Psoas muscle (tissue), 8 donors: ENCODE measurements around the gene PTPRQ. TPM values are rescaled to one million over a fixed set of nuclear protein-coding genes. Genes with fewer than 3 reads are reported as not detected.

Source experiments
- ATAC-seq, 4 donors: fragments of 200-7000 bp; cut with Tn5 transposase; one replicate each; pipeline ENCODE4 v1.9.1; 2020; ENCODE audit warnings: moderate library complexity in 3 of 4, mild to moderate bottlenecking in 2 of 4
- DNase-seq, 2 donors: peaks; one replicate each; pipeline ENCODE4 v3.0.0-alpha.2; 2020
- H3K27ac ChIP-seq: fragments of 200-600 bp; one replicate; pipeline ENCODE4 v1.8.0; 2022
- H3K27me3 ChIP-seq, 3 donors: fragments of 200-600 bp in 1 of 3; one replicate each; pipeline versions ENCODE4 v1.6.1 to v1.8.0; 2013 to 2022; ENCODE audit warnings: low read length in 2 of 3, mild to moderate bottlenecking in 2 of 3, moderate library complexity in 1 of 3; ENCODE audit not compliant: insufficient read depth in 3 of 3
- H3K36me3 ChIP-seq, 2 donors: fragments of 200-600 bp in 1 of 2; one replicate each; pipeline versions ENCODE4 v1.6.1 to v1.8.0; 2013 to 2022; ENCODE audit warnings: low read depth in 1 of 2, mild to moderate bottlenecking in 1 of 2, moderate library complexity in 1 of 2; ENCODE audit not compliant: insufficient read depth in 1 of 2
- H3K4me1 ChIP-seq: fragments of 200-600 bp; one replicate; pipeline ENCODE4 v1.8.0; 2022
- H3K4me3 ChIP-seq: fragments of 200-600 bp; one replicate; pipeline ENCODE4 v1.8.0; 2022; ENCODE audit warnings: mild to moderate bottlenecking
- H3K9me3 ChIP-seq: fragments of 200-600 bp; one replicate; pipeline ENCODE4 v1.8.0; 2022
- CTCF ChIP-seq: fragments of 200-600 bp; IDR thresholded peaks from one replicate; pipeline ENCODE4 v1.8.0; 2022; ENCODE audit warnings: antibody characterized with exemption
- WGBS, 3 donors: extraction: QIAGEN DNeasy Blood & Tissue Kit; methylation state at CpG; one replicate each; pipeline versions ENCODE4 v1.1.6 to v1.1.7; 2013; 5-methylcytosine and 5-hydroxymethylcytosine counted together
- intact Hi-C, 2 donors: fragments of 100-400 bp; cut with DNase I; formaldehyde crosslinking; loops; one replicate each; pipeline versions ENCODE4 v1.11.0 to v1.14.2; 2022
- polyA plus RNA-seq, 3 donors: library from polyadenylated mRNA; stranded (reverse); fragments of 200-250 nt; gene quantifications; one replicate each; pipeline ENCODE4 v1.2.3, GENCODE V29; 2013
- total RNA-seq, 4 donors: library from RNA; stranded (reverse); fragmentation: NEBNext Ultra II Directional in 2 of 4; extraction: Animal tissue kit (Norgen Biotek cat#: 25700) in 2 of 4; gene quantifications; one replicate each; pipeline versions ENCODE4 v1.2.1 to v1.2.4, GENCODE V29; 2021 to 2023
- donor health status: healthy with polysubstance abuse.
- donor health status: DM: no; HTN: no; CAD: no; lungs with moderate emphysema.
- donor health status: Bipolar disorder and iron deficiency.
- donor health status: healthy.
- donor health status: DM: yes; HTN: yes; CAD: no.
- donor health status: DM: no; HTN: no; CAD: no.
- donor health status: DM: no; HTN: no; CAD: no.
- donor health status: DM: yes; HTN: yes; CAD: no.

PTPRQ gene
- total and polyA plus RNA-seq, 7 donors: 0.04 to 1.8 (median 0.91) TPM

GRCh38 chr12:80643961-80644360, 199.9 kb downstream of the PTPRQ start:
- DNase-seq (no peak), ATAC-seq (no peak)
- TF ChIP-seq CTCF: no peak
- Histone ChIP-seq H3K27ac (no peak overlapping the region), H3K36me3 (no peaks in the 10 kb centered on the region), H3K4me3 (no peak overlapping the region), H3K9me3 (no peaks in the 10 kb centered on the region), H3K27me3 (no peaks in the 10 kb centered on the region), H3K4me1 (peaks cover 6% of the 10 kb centered on the region)
- intact Hi-C loops: no loop called here
- WGBS, 3 donors: 46 to 61% (median 49%) methylated on average over 2 of the region's 2 CpGs

- intact Hi-C loops: no loop called here
- WGBS, 3 donors: 23 to 41% (median 25%) methylated on average over 1 of the region's 1 CpG
- peak in 1 of 4 donors; percentile 61 for ATAC-seq
Measured at GRCh38 chr12:80648881-80649280, 204.8 kb downstream of the PTPRQ start.

GRCh38 chr12:80655751-80656150, 211.7 kb downstream of the PTPRQ start:
- intact Hi-C loops: no loop called here
- 44 to 50% (median 47%) methylated on average over 2 of the region's 2 CpGs for WGBS, 3 donors

More at GRCh38 chr12:80648881-80649280, 204.8 kb downstream of the PTPRQ start:
- Histone ChIP-seq H3K27me3 (no peaks in the 10 kb centered on the region), H3K4me3 (no peak overlapping the region), H3K9me3 (no peaks in the 10 kb centered on the region), H3K36me3 (no peaks in the 10 kb centered on the region), H3K4me1 (peaks cover 20% of the 10 kb centered on the region), H3K27ac (no peak overlapping the region)
- no peak for DNase-seq
- TF ChIP-seq CTCF: no peak

GRCh38 chr12:80659512-80660063, 215.6 kb downstream of the PTPRQ start:
- H3K9me3 ChIP-seq: no peaks in the 10 kb centered on the region
- ATAC-seq (peak; percentile 39 to 87 (median 66)), DNase-seq (no peak)
- 55 to 72% (median 61%) methylated on average over 5 of the region's 5 CpGs for WGBS, 3 donors
- no peak overlapping the region for H3K27ac ChIP-seq
- no peaks in the 10 kb centered on the region for H3K27me3 ChIP-seq
- H3K4me1 ChIP-seq: peaks cover 5% of the 10 kb centered on the region
- H3K4me3 ChIP-seq: no peak overlapping the region
- H3K36me3 ChIP-seq: no peaks in the 10 kb centered on the region
- TF ChIP-seq CTCF: no peak
- intact Hi-C loops: no loop called here

More at GRCh38 chr12:80655751-80656150, 211.7 kb downstream of the PTPRQ start:
- Histone ChIP-seq H3K27me3 (no peaks in the 10 kb centered on the region), H3K9me3 (no peaks in the 10 kb centered on the region), H3K4me3 (no peak overlapping the region), H3K36me3 (no peaks in the 10 kb centered on the region), H3K27ac (no peak overlapping the region), H3K4me1 (peaks cover under 1% of the 10 kb centered on the region)
- DNase-seq: no peak
- ATAC-seq: no peak
- no peak for TF ChIP-seq CTCF

GRCh38 chr12:80662586-80662985, 218.6 kb downstream of the PTPRQ start:
- no peak for ATAC-seq
- H3K36me3 ChIP-seq: no peaks in the 10 kb centered on the region
- no peak for TF ChIP-seq CTCF
- peaks cover 13% of the 10 kb centered on the region for H3K4me1 ChIP-seq
- H3K9me3 ChIP-seq: no peaks in the 10 kb centered on the region
- no peak for DNase-seq
- no peaks in the 10 kb centered on the region for H3K27me3 ChIP-seq
- H3K4me3 ChIP-seq: no peak overlapping the region
- intact Hi-C loops: no loop called here
- no peak overlapping the region for H3K27ac ChIP-seq
